ENCODE data around the gene ARID3C. TPM values are rescaled to one million over a fixed set of nuclear protein-coding genes. Genes with fewer than 3 reads are reported as not detected.

The ARID3C gene
- total RNA-seq, 1 donor from 2014 or later: 4.7 TPM

- peaks cover 8% of the 10 kb centered on the region for H3K27me3 Mint-ChIP-seq (ENCODE audit: insufficient read depth, low read depth)
- TF ChIP-seq EZH2phosphoT487 (IDR thresholded peaks at IDR 0.05) (no peak), CTCF (IDR thresholded peaks at IDR 0.05) (peak; percentile 98), EZH2 (IDR thresholded peaks at IDR 0.05) (no peak)
- H3K4me1 ChIP-seq: no peaks in the 10 kb centered on the region
- H3K9me3 Mint-ChIP-seq: no peaks in the 10 kb centered on the region
- no peaks in the 10 kb centered on the region for H3K9me3 ChIP-seq (ENCODE audit: low read depth)
- peak; percentile 90 for DNase-seq (ENCODE audit: low spot score)
- no peak overlapping the region for H2AFZ ChIP-seq (replicated peaks)
- no peaks in the 10 kb centered on the region for H3F3A ChIP-seq (ENCODE audit: low read depth)
- no peaks in the 10 kb centered on the region for H3K79me2 ChIP-seq (ENCODE audit: low read depth)
- H3K27ac Mint-ChIP-seq: no peak overlapping the region
- H3K27me3 ChIP-seq: peaks cover 14% of the 10 kb centered on the region
- H3K27ac ChIP-seq: no peak overlapping the region
- H3K4me1 Mint-ChIP-seq: peaks cover 20% of the 10 kb centered on the region
- no peaks in the 10 kb centered on the region for H4K20me1 ChIP-seq (ENCODE audit: low read depth)
- H3K36me3 Mint-ChIP-seq: no peaks in the 10 kb centered on the region
- H3K36me3 ChIP-seq: no peaks in the 10 kb centered on the region
- no peak overlapping the region for H3K9ac ChIP-seq
- H3K4me2 ChIP-seq: no peak overlapping the region
- no peak overlapping the region for H3K4me3 ChIP-seq
- no peak overlapping the region for H3K4me3 Mint-ChIP-seq
Measured at GRCh38 chr9:34603610-34604231, 25.1 kb downstream of the ARID3C start.

- Histone ChIP-seq H3K36me3 (no peaks in the 10 kb centered on the region), H3K4me2 (no peak overlapping the region), H3K4me3 (no peak overlapping the region), H2AFZ (replicated peaks) (no peak overlapping the region), H3F3A (ENCODE audit: low read depth) (no peaks in the 10 kb centered on the region), H4K20me1 (ENCODE audit: low read depth) (no peaks in the 10 kb centered on the region), H3K9ac (no peak overlapping the region), H3K9me3 (ENCODE audit: low read depth) (no peaks in the 10 kb centered on the region), H3K27ac (no peak overlapping the region), H3K4me1 (no peaks in the 10 kb centered on the region), H3K27me3 (peaks cover 18% of the 10 kb centered on the region), H3K79me2 (ENCODE audit: low read depth) (no peaks in the 10 kb centered on the region)
- Mint-ChIP-seq H3K9me3 (no peaks in the 10 kb centered on the region), H3K36me3 (no peaks in the 10 kb centered on the region), H3K27me3 (ENCODE audit: insufficient read depth, low read depth) (peaks cover 8% of the 10 kb centered on the region), H3K27ac (peak overlapping the region; percentile 5), H3K4me1 (peaks cover 20% of the 10 kb centered on the region), H3K4me3 (no peak overlapping the region)
- TF ChIP-seq EZH2 (IDR thresholded peaks at IDR 0.05) (no peak), EZH2phosphoT487 (IDR thresholded peaks at IDR 0.05) (no peak), CTCF (IDR thresholded peaks at IDR 0.05) (no peak)
- no peak for DNase-seq (ENCODE audit: low spot score)
Measured at GRCh38 chr9:34601937-34602573, 26.8 kb downstream of the ARID3C start.

- H2AFZ ChIP-seq (replicated peaks): no peak overlapping the region
- TF ChIP-seq EZH2 (IDR thresholded peaks at IDR 0.05): no peak
- TF ChIP-seq CTCF (IDR thresholded peaks at IDR 0.05): no peak
- no peak for TF ChIP-seq EZH2phosphoT487 (IDR thresholded peaks at IDR 0.05)
- no peaks in the 10 kb centered on the region for H3K4me1 ChIP-seq
- H3K4me1 Mint-ChIP-seq: peaks cover 20% of the 10 kb centered on the region
- no peaks in the 10 kb centered on the region for H3K9me3 ChIP-seq (ENCODE audit: low read depth)
- no peak overlapping the region for H3K27ac Mint-ChIP-seq
- no peaks in the 10 kb centered on the region for H3F3A ChIP-seq (ENCODE audit: low read depth)
- no peak overlapping the region for H3K4me3 ChIP-seq
- H3K27ac ChIP-seq: no peak overlapping the region
- H3K36me3 Mint-ChIP-seq: no peaks in the 10 kb centered on the region
- DNase-seq (ENCODE audit: low spot score): no peak
- H4K20me1 ChIP-seq (ENCODE audit: low read depth): no peaks in the 10 kb centered on the region
- H3K36me3 ChIP-seq: no peaks in the 10 kb centered on the region
- no peaks in the 10 kb centered on the region for H3K9me3 Mint-ChIP-seq
- no peak overlapping the region for H3K4me2 ChIP-seq
- H3K27me3 Mint-ChIP-seq (ENCODE audit: insufficient read depth, low read depth): peaks cover 8% of the 10 kb centered on the region
- H3K27me3 ChIP-seq: peaks cover 21% of the 10 kb centered on the region
- H3K9ac ChIP-seq: no peak overlapping the region
- H3K4me3 Mint-ChIP-seq: no peak overlapping the region
- no peaks in the 10 kb centered on the region for H3K79me2 ChIP-seq (ENCODE audit: low read depth)
Measured at GRCh38 chr9:34600908-34601307, 28.0 kb downstream of the ARID3C start.
